Suprapubic skin (tissue), 4 donors: ENCODE measurements around the gene SLC26A9. TPM values are rescaled to one million over a fixed set of nuclear protein-coding genes. Genes with fewer than 3 reads are reported as not detected.
"Not testable (repeated sequence)": the region's sequence is repeated elsewhere in the genome, so short reads cannot be mapped to it uniquely, and the experiment has no call there.

ENCODE experiments used
- DNase-seq, 2 donors: peaks; one replicate each; pipeline ENCODE4 v3.0.0-alpha.2; 2019; ENCODE audit warnings: low spot score in 2 of 2
- H3K27ac ChIP-seq: fragments of 200-600 bp; sonication (generic); one replicate; pipeline ENCODE4 v1.5.1; 2019
- H3K27me3 ChIP-seq: fragments of 200-600 bp; sonication (generic); one replicate; pipeline ENCODE4 v1.5.1; 2019
- H3K36me3 ChIP-seq: fragments of 200-600 bp; sonication (generic); one replicate; pipeline ENCODE4 v1.5.1; 2019
- H3K4me1 ChIP-seq: fragments of 200-600 bp; sonication (generic); one replicate; pipeline ENCODE4 v1.5.1; 2019
- H3K4me3 ChIP-seq: fragments of 200-600 bp; sonication (generic); one replicate; pipeline ENCODE4 v1.5.1; 2019; ENCODE audit warnings: mild to moderate bottlenecking
- H3K9me3 ChIP-seq: fragments of 200-600 bp; sonication (generic); one replicate; pipeline ENCODE4 v1.5.1; 2019
- EP300 ChIP-seq: sonication (generic); formaldehyde crosslinking; IDR thresholded peaks from one replicate; pipeline ENCODE4 v1.6.1; 2017; ENCODE audit warnings: antibody characterized with exemption
- POLR2A ChIP-seq, 2 donors: fragments of 450-650 bp; IDR thresholded peaks; one replicate each; pipeline ENCODE4 v1.6.1; 2017; ENCODE audit warnings: antibody characterized with exemption in 2 of 2, mild to moderate bottlenecking in 2 of 2, moderate library complexity in 2 of 2
- POLR2AphosphoS5 ChIP-seq, 3 donors: sonication (generic); formaldehyde crosslinking; IDR thresholded peaks; one replicate each; pipeline ENCODE4 v1.6.1; 2017; ENCODE audit warnings: antibody characterized with exemption in 3 of 3
- WGBS: methylation state at CpG from one replicate; pipeline ENCODE4 v1.1.5; 2018; 5-methylcytosine and 5-hydroxymethylcytosine counted together
- total RNA-seq, 4 donors: library from RNA; depleted of rRNA; stranded (reverse); fragments of >200 nt; gene quantifications; one replicate each; pipeline ENCODE4 v1.1.0, GENCODE V29; 2016
- TF ChIP-seq, protein P1 (sequence below), 2 donors: fragments of 200-600 bp in 1 of 2; fragments of 450-650 bp in 1 of 2; sonication (generic) in 1 of 2; IDR thresholded peaks; one replicate each; pipeline ENCODE4 v1.5.1; 2016 to 2019; ENCODE audit warnings: antibody characterized with exemption in 2 of 2, mild to moderate bottlenecking in 1 of 2, moderate library complexity in 1 of 2

The SLC26A9 gene
- total RNA-seq, 4 donors from 2014 or later, result 5.7 to 7.2 (median 6.6) TPM

DNA sequence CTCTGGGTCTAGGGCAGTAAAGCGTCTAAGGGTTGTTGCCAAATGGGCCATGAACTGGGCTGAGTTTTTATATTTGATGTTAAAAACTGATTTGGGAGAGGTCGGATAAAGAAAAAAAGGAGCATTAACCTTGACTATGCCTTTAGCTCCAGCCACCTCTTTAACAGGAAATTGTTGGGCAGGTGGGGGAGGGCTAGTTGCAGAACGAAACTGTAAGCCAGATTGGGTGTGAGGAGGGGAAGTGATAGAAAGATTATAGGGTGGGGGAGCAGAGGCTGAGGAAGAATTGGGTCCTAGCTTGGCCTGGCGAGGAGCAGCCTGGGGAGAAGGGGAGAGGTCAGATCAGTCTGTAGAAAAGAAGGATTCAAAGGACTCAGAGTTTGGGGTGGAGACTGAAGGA, 54.2 kb downstream of the SLC26A9 start:
- H3K4me3 ChIP-seq, DNase-seq, H3K36me3 ChIP-seq, H3K27ac ChIP-seq, H3K27me3 ChIP-seq, H3K9me3 ChIP-seq, H3K4me1 ChIP-seq: not testable (repeated sequence)
- WGBS, result 73% methylated on average over 4 of the region's 4 CpGs

DNA sequence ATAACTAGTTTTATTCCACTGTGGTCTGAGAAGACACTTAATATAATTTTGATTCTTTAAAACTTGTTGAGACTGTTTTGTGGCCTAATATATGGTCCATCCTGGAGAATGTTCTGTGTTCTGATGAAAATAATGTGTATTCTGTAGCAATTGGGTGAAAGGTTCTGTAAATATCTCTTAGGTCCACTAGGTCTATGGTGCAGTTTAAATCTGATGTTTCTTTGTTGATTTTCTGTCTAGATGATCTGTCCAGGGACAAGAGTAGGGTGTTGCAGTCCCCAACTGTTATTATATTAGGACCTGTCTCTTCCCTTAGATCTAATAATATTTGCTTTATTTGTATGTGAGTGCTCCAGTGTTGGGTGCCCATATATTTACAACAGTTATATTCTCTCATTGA, 59.5 kb downstream of the SLC26A9 start:
- no peaks in the 10 kb centered on the region for H3K4me1 ChIP-seq
- no peak for DNase-seq
- TF ChIP-seq POLR2A (IDR thresholded peaks at IDR 0.05) (no peak), POLR2AphosphoS5 (IDR thresholded peaks at IDR 0.05) (no peak), EP300 (no peak)
- TF ChIP-seq, protein P1, sequence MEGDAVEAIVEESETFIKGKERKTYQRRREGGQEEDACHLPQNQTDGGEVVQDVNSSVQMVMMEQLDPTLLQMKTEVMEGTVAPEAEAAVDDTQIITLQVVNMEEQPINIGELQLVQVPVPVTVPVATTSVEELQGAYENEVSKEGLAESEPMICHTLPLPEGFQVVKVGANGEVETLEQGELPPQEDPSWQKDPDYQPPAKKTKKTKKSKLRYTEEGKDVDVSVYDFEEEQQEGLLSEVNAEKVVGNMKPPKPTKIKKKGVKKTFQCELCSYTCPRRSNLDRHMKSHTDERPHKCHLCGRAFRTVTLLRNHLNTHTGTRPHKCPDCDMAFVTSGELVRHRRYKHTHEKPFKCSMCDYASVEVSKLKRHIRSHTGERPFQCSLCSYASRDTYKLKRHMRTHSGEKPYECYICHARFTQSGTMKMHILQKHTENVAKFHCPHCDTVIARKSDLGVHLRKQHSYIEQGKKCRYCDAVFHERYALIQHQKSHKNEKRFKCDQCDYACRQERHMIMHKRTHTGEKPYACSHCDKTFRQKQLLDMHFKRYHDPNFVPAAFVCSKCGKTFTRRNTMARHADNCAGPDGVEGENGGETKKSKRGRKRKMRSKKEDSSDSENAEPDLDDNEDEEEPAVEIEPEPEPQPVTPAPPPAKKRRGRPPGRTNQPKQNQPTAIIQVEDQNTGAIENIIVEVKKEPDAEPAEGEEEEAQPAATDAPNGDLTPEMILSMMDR (IDR thresholded peaks at IDR 0.05), result no peak
- no peaks in the 10 kb centered on the region for H3K9me3 ChIP-seq
- no peaks in the 10 kb centered on the region for H3K36me3 ChIP-seq
- H3K4me3 ChIP-seq, result no peak overlapping the region
- H3K27ac ChIP-seq, result no peak overlapping the region
- H3K27me3 ChIP-seq, result no peaks in the 10 kb centered on the region

DNA sequence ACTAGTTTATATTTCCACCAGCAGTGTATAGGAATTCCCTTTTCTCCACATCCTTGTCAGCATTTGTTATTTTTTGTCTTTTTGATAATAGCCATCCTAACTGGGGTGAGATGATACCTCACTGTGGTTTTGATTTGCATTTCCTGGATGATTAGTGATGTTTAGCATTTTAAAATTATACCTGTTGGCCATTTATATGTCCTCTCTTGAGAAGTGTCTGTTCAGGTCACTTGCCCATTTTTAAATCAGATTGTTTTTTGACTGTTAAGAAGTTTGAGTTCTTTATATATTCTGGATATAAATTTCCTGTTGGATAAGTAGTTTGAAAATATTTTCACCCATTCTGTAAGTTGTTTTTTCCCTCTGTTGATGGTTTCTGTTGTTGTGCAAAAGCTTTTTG, 62.3 kb downstream of the SLC26A9 start:
- H3K9me3 ChIP-seq, result no peaks in the 10 kb centered on the region
- no peak overlapping the region for H3K4me3 ChIP-seq
- H3K27ac ChIP-seq, result no peak overlapping the region
- H3K27me3 ChIP-seq, result no peaks in the 10 kb centered on the region
- no peaks in the 10 kb centered on the region for H3K36me3 ChIP-seq
- no peaks in the 10 kb centered on the region for H3K4me1 ChIP-seq
- no peak for DNase-seq
- TF ChIP-seq, protein P1 (IDR thresholded peaks at IDR 0.05), result no peak
- TF ChIP-seq POLR2AphosphoS5 (IDR thresholded peaks at IDR 0.05) (no peak), POLR2A (IDR thresholded peaks at IDR 0.05) (no peak)

DNA sequence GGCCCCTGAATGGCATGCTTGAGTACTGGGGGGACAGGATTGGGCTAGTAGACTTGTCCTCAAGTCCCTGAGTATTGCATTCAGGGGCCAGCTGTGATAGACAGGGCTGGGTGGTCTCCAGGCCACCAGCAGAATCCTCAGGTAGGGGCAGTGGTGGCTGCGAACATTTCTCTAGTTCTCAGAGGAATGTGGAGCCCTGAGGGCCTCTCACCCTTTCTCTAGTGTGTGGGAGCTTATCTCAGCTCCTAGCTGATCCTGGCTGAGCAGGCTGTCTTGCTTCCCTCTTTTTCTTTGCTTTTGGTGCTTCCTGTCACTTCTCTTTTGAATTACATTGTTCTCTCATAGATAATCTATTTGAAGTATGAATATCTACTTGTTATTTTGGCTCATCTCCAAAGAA, 63.3 kb downstream of the SLC26A9 start:
- TF ChIP-seq POLR2A (IDR thresholded peaks at IDR 0.05) (no peak), EP300 (no peak)
- Histone ChIP-seq H3K4me3 (no peak overlapping the region), H3K9me3 (no peaks in the 10 kb centered on the region), H3K4me1 (no peaks in the 10 kb centered on the region), H3K36me3 (no peaks in the 10 kb centered on the region), H3K27me3 (no peaks in the 10 kb centered on the region), H3K27ac (no peak overlapping the region)
- 87% methylated on average over 1 of the region's 1 CpG for WGBS
- DNase-seq, result no peak

DNA sequence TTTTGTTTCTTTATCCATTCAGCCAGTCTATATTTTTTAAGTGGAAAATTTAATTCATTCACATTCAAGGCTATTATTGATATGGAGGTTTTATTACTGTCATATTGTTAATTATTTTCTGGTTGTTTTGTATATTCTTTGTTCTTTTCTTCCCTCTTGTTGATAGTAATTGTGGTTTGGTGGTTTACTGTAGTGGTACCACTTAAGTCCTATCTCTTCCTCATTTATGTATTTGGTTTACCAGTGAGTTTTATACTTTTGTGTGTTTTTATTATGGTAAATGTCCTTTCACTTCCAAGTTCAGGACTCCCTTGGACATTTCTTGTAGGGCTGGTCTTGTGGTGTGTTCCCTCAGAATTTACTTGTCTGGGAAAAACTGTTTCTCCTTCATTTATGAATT, 65.2 kb downstream of the SLC26A9 start:
- H3K27ac ChIP-seq, result no peak overlapping the region
- H3K36me3 ChIP-seq, result no peaks in the 10 kb centered on the region
- no peak for DNase-seq
- H3K27me3 ChIP-seq, result no peaks in the 10 kb centered on the region
- no peak overlapping the region for H3K4me3 ChIP-seq
- H3K9me3 ChIP-seq, result no peaks in the 10 kb centered on the region
- TF ChIP-seq, protein P1 (IDR thresholded peaks at IDR 0.05), result no peak
- TF ChIP-seq POLR2AphosphoS5 (IDR thresholded peaks at IDR 0.05) (no peak), EP300 (no peak), POLR2A (IDR thresholded peaks at IDR 0.05) (no peak)
- H3K4me1 ChIP-seq, result no peaks in the 10 kb centered on the region

DNA sequence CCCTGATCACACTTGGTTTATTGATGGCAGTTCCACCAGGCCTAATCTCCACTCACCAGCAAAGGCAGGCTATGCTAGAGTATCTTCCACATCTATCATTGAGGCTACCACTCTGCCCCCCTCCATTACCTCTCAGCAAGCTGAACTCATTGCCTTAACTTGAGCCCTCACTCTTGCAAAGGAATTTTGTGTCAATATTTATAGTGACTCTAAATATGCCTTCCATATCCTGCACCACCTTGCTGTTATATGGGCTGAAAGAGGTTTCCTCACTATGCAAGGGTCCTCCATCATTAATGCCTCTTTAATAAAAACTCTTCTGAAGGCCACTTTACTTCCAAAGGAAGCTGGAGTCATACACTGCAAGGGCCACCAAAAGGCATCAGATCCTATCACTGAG, 70.1 kb downstream of the SLC26A9 start:
- H3K36me3 ChIP-seq, H3K9me3 ChIP-seq, H3K4me3 ChIP-seq, H3K27me3 ChIP-seq, H3K4me1 ChIP-seq, DNase-seq, H3K27ac ChIP-seq: not testable (repeated sequence)

DNA sequence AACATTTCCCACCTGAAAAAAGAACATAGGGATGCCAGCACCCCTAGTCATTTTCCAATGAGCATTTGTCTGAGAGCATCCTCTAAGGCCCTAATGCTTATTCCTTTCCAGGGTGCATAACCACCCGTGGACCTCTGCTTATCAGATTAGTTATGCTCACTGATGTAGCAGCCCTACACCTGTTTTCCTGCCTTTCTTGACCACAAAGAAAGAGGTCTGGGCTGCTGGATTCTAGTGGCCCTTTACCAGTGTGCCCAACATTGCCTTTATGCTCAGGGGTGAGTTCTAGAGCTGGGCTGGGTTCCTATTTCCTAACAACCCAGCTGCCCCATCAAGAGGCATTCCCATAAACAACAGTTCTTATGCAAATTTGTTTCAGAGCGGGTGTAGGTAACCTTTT, 73.0 kb downstream of the SLC26A9 start:
- TF ChIP-seq POLR2AphosphoS5 (IDR thresholded peaks at IDR 0.05) (no peak), EP300 (no peak), POLR2A (IDR thresholded peaks at IDR 0.05) (no peak)
- TF ChIP-seq, protein P1 (IDR thresholded peaks at IDR 0.05), result no peak
- Histone ChIP-seq H3K4me1 (no peaks in the 10 kb centered on the region), H3K4me3 (no peak overlapping the region), H3K36me3 (no peaks in the 10 kb centered on the region), H3K27me3 (no peaks in the 10 kb centered on the region), H3K27ac (no peak overlapping the region), H3K9me3 (no peaks in the 10 kb centered on the region)
- 58% methylated on average over 2 of the region's 2 CpGs for WGBS
- no peak for DNase-seq

Other genes starting within 250 kb of the SLC26A9 start
- 10 to 100 TPM; 48.7 to 73.0 (median 60.3) TPM for gene NUCKS1, start 193.3 kb downstream of the SLC26A9 start, total RNA-seq
- gene RAB29, start 168.0 kb downstream of the SLC26A9 start, total RNA-seq, result 10 to 100 TPM in 2 of 4 donors, 1 to 10 TPM in 2; 9.7 to 15.4 (median 12.1) TPM
- 10 to 100 TPM; 14.6 to 20.8 (median 16.7) TPM for gene SLC41A1, start 130.3 kb downstream of the SLC26A9 start, total RNA-seq
- 10 to 100 TPM; 33.0 to 77.4 (median 57.8) TPM for gene PM20D1, start 93.3 kb downstream of the SLC26A9 start, total RNA-seq
- 10 to 100 TPM; 21.6 to 55.5 (median 26.8) TPM for gene RAB7B, start 59.9 kb upstream of the SLC26A9 start, total RNA-seq
- gene CTSE, start 80.4 kb upstream of the SLC26A9 start, total RNA-seq, result not detected
- gene RHEX, start 109.7 kb upstream of the SLC26A9 start, total RNA-seq, result 1 to 10 TPM in 3 of 4 donors, not detected in 1; 1.2 to 2.8 (median 1.2) TPM
- not detected for gene AVPR1B, start 173.9 kb upstream of the SLC26A9 start, total RNA-seq